ENCODE results near the gene PEX3. TPM values are rescaled to one million over a fixed set of nuclear protein-coding genes. Genes with fewer than 3 reads are reported as not detected.

The PEX3 gene
- total and polyA plus RNA-seq, 2 experiments from 2014 or later = 13.8 to 19.4 TPM

DNA sequence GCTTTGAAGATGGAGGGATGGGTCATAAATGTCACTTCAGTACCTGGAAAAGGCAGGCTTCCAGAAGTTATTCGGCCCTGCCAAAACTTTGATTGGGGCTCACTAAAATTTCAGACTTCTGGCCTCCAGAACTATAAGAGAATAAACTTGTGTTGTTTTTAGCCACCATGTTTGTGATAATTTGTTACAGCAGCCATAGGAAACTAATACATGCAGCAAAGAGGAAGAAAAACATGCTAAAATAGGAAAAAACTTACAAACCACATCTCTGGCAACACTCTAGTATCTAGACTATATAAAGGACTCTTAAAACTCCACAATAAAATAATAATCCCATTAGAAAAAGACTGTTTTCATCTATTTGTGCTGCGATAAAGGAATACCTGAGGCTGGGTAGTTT lies 9.6 kb upstream of the PEX3 start (continued):
- TF ChIP-seq, protein P1, sequence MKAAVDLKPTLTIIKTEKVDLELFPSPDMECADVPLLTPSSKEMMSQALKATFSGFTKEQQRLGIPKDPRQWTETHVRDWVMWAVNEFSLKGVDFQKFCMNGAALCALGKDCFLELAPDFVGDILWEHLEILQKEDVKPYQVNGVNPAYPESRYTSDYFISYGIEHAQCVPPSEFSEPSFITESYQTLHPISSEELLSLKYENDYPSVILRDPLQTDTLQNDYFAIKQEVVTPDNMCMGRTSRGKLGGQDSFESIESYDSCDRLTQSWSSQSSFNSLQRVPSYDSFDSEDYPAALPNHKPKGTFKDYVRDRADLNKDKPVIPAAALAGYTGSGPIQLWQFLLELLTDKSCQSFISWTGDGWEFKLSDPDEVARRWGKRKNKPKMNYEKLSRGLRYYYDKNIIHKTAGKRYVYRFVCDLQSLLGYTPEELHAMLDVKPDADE (IDR thresholded peaks at IDR 0.05) = no peak
- TF ChIP-seq, protein P2, sequence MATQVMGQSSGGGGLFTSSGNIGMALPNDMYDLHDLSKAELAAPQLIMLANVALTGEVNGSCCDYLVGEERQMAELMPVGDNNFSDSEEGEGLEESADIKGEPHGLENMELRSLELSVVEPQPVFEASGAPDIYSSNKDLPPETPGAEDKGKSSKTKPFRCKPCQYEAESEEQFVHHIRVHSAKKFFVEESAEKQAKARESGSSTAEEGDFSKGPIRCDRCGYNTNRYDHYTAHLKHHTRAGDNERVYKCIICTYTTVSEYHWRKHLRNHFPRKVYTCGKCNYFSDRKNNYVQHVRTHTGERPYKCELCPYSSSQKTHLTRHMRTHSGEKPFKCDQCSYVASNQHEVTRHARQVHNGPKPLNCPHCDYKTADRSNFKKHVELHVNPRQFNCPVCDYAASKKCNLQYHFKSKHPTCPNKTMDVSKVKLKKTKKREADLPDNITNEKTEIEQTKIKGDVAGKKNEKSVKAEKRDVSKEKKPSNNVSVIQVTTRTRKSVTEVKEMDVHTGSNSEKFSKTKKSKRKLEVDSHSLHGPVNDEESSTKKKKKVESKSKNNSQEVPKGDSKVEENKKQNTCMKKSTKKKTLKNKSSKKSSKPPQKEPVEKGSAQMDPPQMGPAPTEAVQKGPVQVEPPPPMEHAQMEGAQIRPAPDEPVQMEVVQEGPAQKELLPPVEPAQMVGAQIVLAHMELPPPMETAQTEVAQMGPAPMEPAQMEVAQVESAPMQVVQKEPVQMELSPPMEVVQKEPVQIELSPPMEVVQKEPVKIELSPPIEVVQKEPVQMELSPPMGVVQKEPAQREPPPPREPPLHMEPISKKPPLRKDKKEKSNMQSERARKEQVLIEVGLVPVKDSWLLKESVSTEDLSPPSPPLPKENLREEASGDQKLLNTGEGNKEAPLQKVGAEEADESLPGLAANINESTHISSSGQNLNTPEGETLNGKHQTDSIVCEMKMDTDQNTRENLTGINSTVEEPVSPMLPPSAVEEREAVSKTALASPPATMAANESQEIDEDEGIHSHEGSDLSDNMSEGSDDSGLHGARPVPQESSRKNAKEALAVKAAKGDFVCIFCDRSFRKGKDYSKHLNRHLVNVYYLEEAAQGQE (IDR thresholded peaks at IDR 0.05; ENCODE audit: unreplicated experiment) = no peak
- TF ChIP-seq ZNF114 (CRISPR knock-in tag; IDR thresholded peaks at IDR 0.05) (no peak), POLR2AphosphoS5 (IDR thresholded peaks at IDR 0.05; ENCODE audit: low read depth) (no peak), CREB1 (CRISPR knock-in tag; IDR thresholded peaks at IDR 0.05; ENCODE audit: low read depth) (no peak)

DNA sequence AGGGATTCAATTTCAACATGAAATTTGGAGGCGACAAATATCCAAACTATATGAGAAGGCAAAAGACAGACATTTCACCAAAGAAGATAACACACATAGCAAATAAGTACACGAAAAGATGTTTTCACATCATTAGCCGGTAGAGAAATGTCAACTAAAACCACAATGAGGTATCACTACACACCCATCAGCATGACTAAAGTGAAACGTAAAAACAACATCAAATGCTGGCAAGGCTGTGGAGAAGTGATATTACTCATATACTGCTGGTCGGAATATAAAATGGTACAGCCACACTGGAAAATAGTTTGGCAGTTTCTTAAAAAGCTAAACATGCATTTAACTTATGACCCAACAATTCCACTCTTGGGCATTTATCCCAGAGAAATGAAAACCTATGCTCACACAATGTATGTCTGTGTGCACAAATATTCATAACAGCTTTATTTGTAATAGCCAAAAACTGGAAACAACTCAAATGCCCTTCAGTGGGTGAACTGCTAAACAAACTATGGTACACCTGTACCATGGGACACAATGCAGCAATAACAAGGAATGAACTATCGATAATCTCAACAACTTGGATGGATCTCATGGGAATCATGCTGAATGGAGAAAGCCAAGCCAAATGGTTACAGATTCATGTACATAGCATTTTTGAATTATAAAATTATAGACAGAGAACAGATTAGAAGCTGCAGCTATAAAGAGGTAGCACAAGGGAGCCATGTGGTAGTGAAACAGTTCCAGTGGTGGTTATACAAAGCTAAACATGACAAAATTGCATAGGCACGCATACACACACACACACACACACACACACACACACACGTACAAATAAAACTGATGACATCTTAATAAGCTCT lies 8.7 kb upstream of the PEX3 start:
- H3K36me3 Mint-ChIP-seq (ENCODE audit: low read depth) = peaks cover 25% of the 10 kb centered on the region
- no peak overlapping the region for H3K27ac Mint-ChIP-seq
- no peaks in the 10 kb centered on the region for H3K9me2 ChIP-seq (ENCODE audit: insufficient read depth)
- peaks cover 10% of the 10 kb centered on the region for H3K4me1 Mint-ChIP-seq
- no peak for ATAC-seq
- no peak overlapping the region for H3K4me2 ChIP-seq
- H4K20me1 ChIP-seq (replicated peaks; ENCODE audit: insufficient read depth) = no peaks in the 10 kb centered on the region; the same call in 1 of the 2 replicates
- H3K4me1 ChIP-seq (ENCODE audit: insufficient read depth) = peaks cover 8% of the 10 kb centered on the region; the same call in 1 of the 2 replicates
- H3K27me3 ChIP-seq (ENCODE audit: insufficient read depth) = no peaks in the 10 kb centered on the region
- peaks cover 24% of the 10 kb centered on the region for H3K79me2 ChIP-seq (replicated peaks; ENCODE audit: insufficient read depth)
- H3K4me3 ChIP-seq = no peak overlapping the region
- H3K9me3 Mint-ChIP-seq = no peaks in the 10 kb centered on the region
- H3K27ac ChIP-seq (ENCODE audit: low read depth) = no peak overlapping the region
- DNase-seq (ENCODE audit: low spot score) = no peak
- no peaks in the 10 kb centered on the region for H3K27me3 Mint-ChIP-seq (ENCODE audit: insufficient read depth, low read depth, poor library complexity)
- no peak overlapping the region for H2AFZ ChIP-seq
- peaks cover 6% of the 10 kb centered on the region; the same call in 1 of the 2 replicates for H3K36me3 ChIP-seq (ENCODE audit: insufficient read depth)
- H3F3A ChIP-seq (replicated peaks; ENCODE audit: low read depth) = no peaks in the 10 kb centered on the region
- H3K4me3 Mint-ChIP-seq = no peak overlapping the region
- no peak for TF ChIP-seq STAT1 (IDR thresholded peaks at IDR 0.05; ENCODE audit: unreplicated experiment)
- no peak for TF ChIP-seq EZH2 (IDR thresholded peaks at IDR 0.05; ENCODE audit: low read depth, unreplicated experiment)
- no peak for TF ChIP-seq NANOG (IDR thresholded peaks at IDR 0.05; ENCODE audit: borderline replicate concordance)
- TF ChIP-seq, protein P1 (IDR thresholded peaks at IDR 0.05) = no peak
- TF ChIP-seq CREB1 (CRISPR knock-in tag; IDR thresholded peaks at IDR 0.05; ENCODE audit: low read depth) = no peak
- TF ChIP-seq ZNF331 (CRISPR knock-in tag; IDR thresholded peaks at IDR 0.05; ENCODE audit: low read depth) = no peak
- no peak for TF ChIP-seq POLR2AphosphoS5 (IDR thresholded peaks at IDR 0.05; ENCODE audit: low read depth)
- TF ChIP-seq, protein P3, sequence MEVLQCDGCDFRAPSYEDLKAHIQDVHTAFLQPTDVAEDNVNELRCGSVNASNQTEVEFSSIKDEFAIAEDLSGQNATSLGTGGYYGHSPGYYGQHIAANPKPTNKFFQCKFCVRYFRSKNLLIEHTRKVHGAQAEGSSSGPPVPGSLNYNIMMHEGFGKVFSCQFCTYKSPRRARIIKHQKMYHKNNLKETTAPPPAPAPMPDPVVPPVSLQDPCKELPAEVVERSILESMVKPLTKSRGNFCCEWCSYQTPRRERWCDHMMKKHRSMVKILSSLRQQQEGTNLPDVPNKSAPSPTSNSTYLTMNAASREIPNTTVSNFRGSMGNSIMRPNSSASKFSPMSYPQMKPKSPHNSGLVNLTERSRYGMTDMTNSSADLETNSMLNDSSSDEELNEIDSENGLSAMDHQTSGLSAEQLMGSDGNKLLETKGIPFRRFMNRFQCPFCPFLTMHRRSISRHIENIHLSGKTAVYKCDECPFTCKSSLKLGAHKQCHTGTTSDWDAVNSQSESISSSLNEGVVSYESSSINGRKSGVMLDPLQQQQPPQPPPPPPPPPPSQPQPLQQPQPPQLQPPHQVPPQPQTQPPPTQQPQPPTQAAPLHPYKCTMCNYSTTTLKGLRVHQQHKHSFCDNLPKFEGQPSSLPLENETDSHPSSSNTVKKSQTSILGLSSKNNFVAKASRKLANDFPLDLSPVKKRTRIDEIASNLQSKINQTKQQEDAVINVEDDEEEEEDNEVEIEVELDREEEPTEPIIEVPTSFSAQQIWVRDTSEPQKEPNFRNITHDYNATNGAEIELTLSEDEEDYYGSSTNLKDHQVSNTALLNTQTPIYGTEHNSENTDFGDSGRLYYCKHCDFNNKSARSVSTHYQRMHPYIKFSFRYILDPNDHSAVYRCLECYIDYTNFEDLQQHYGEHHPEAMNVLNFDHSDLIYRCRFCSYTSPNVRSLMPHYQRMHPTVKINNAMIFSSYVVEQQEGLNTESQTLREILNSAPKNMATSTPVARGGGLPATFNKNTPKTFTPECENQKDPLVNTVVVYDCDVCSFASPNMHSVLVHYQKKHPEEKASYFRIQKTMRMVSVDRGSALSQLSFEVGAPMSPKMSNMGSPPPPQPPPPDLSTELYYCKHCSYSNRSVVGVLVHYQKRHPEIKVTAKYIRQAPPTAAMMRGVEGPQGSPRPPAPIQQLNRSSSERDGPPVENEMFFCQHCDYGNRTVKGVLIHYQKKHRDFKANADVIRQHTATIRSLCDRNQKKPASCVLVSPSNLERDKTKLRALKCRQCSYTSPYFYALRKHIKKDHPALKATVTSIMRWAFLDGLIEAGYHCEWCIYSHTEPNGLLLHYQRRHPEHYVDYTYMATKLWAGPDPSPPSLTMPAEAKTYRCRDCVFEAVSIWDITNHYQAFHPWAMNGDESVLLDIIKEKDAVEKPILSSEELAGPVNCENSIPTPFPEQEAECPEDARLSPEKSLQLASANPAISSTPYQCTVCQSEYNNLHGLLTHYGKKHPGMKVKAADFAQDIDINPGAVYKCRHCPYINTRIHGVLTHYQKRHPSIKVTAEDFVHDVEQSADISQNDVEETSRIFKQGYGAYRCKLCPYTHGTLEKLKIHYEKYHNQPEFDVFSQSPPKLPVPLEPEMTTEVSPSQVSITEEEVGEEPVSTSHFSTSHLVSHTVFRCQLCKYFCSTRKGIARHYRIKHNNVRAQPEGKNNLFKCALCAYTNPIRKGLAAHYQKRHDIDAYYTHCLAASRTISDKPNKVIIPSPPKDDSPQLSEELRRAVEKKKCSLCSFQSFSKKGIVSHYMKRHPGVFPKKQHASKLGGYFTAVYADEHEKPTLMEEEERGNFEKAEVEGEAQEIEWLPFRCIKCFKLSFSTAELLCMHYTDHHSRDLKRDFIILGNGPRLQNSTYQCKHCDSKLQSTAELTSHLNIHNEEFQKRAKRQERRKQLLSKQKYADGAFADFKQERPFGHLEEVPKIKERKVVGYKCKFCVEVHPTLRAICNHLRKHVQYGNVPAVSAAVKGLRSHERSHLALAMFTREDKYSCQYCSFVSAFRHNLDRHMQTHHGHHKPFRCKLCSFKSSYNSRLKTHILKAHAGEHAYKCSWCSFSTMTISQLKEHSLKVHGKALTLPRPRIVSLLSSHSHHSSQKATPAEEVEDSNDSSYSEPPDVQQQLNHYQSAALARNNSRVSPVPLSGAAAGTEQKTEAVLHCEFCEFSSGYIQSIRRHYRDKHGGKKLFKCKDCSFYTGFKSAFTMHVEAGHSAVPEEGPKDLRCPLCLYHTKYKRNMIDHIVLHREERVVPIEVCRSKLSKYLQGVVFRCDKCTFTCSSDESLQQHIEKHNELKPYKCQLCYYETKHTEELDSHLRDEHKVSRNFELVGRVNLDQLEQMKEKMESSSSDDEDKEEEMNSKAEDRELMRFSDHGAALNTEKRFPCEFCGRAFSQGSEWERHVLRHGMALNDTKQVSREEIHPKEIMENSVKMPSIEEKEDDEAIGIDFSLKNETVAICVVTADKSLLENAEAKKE (CRISPR knock-in tag; IDR thresholded peaks at IDR 0.05) = no peak
- no peak for TF ChIP-seq JUNB (IDR thresholded peaks at IDR 0.05; ENCODE audit: unreplicated experiment)
- no peak for TF ChIP-seq EZH2phosphoT487 (IDR thresholded peaks at IDR 0.05; ENCODE audit: unreplicated experiment)
